ENCODE results near the gene SIRPD.

- no peak for TF ChIP-seq POLR2AphosphoS5 (IDR thresholded peaks at IDR 0.05)
- TF ChIP-seq, protein P1, sequence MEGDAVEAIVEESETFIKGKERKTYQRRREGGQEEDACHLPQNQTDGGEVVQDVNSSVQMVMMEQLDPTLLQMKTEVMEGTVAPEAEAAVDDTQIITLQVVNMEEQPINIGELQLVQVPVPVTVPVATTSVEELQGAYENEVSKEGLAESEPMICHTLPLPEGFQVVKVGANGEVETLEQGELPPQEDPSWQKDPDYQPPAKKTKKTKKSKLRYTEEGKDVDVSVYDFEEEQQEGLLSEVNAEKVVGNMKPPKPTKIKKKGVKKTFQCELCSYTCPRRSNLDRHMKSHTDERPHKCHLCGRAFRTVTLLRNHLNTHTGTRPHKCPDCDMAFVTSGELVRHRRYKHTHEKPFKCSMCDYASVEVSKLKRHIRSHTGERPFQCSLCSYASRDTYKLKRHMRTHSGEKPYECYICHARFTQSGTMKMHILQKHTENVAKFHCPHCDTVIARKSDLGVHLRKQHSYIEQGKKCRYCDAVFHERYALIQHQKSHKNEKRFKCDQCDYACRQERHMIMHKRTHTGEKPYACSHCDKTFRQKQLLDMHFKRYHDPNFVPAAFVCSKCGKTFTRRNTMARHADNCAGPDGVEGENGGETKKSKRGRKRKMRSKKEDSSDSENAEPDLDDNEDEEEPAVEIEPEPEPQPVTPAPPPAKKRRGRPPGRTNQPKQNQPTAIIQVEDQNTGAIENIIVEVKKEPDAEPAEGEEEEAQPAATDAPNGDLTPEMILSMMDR (IDR thresholded peaks at IDR 0.05), result no peak
Measured at GRCh38 chr20:1527923-1528322, 29.6 kb downstream of the SIRPD start.
